ENCODE results near the gene CTNNA2. TPM values are rescaled to one million over a fixed set of nuclear protein-coding genes. Genes with fewer than 3 reads are reported as not detected.

The CTNNA2 gene
- total and polyA plus RNA-seq, 2 of the 8 experiments (the other 6 are each of a cell fraction or from before 2014, with no cell fraction given), result 3.9 to 9.0 TPM

DNA sequence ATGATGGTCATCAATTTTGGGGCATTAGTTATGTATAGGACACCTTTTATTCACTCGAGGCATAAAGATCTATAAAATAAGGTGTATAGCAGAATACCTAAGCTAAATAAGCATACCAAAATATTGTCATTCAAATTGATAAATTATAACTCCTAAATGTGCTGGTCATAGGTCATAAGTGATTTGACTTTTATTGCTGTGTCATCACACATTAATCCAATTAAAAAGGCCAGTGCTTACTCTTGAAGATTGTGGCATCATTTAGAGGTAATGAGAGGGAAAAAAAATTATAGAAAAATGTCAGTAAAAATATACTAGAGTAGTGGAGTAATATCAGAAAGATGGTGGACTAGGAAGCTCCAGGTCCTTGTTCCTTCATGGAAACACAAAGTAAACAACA is 1138.6 kb downstream of the CTNNA2 start (continued):
- no peak for TF ChIP-seq TBP (IDR thresholded peaks at IDR 0.05; ENCODE audit: low read depth, low read length)
- TF ChIP-seq BCL11A (IDR thresholded peaks at IDR 0.05; ENCODE audit: low read depth in 2 of 2, low read length in 2 of 2), result no peak

Data from H1 (cell line).